HG03575 (cell line): ENCODE data around the gene ZNF584.

Source experiments
- ATAC-seq: cut with Tn5 transposase; IDR thresholded peaks from one replicate; pipeline ENCODE4 v1.9.1; 2021; ENCODE audit not compliant: unreplicated experiment, insufficient number of reproducible peaks, low FRiP score; ENCODE audit errors: extremely low read depth

Gene ZNF584

GRCh38 chr19:58385313-58385890, 23.0 kb upstream of the ZNF584 start:
- no peak for ATAC-seq

GRCh38 chr19:58385891-58386575, 22.4 kb upstream of the ZNF584 start:
- no peak for ATAC-seq

- ATAC-seq: peak; percentile 65
These were observed 21.7 kb upstream of the ZNF584 start, which contains the start of gene RPS5 for GRCh38 chr19:58386576-58387337. Gene RPS5 (plus strand): TSS chr19:58387269. CDS start chr19:58388138, 869 bp downstream.

DNA sequence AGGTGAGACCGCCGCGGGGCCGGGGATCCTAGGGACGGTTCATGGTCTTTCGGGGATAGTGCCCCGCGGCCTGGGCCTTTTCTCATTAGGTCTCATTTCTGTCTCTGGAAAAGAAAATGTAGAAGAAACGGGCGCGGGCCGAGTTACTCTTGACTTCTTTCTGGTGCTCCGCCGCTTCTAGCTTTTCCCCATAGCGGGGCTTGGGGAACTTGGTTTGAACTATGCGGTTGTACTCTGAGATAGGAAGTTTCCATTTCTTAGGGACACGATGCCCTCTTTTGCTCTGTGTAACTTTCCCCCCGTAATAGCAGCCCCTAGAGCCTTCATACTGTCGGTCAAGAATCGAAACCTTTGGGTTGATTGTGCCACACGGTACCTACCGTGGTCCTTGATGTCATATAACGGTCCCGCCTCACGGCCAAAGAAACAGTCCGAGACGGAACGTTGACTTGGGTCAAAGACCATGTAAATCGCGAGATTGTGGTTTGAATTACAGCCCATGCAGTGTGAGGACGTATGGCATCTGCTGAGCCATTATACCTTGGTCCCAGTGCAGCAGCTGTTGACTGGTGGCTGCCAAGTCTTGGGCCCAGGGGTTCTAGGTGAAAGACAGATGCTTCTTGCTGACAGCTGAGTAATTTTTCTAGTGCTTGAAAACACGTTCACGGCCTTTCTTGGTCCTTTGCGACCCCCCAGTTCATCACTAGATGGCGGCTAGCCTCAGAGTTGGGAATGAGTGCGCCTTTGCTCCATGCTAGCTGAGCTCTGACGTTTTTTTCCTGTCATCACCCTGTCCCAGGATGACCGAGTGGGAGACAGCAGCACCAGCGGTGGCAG, 20.9 kb upstream of the ZNF584 start:
- no peak for ATAC-seq

DNA sequence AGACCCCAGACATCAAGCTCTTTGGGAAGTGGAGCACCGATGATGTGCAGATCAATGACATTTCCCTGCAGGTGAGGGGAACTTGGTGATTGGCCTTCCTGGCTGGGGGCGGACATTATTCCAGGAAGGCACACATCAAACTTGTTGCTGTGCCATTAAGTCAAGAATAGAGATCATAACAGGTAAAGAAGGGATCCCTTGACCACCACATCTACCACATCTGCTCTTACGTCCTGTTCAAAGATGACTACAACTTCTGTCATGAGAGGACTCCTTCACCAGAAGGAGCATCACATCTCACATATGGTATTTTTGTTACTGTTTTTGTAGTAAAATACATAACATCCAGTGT, 20.3 kb upstream of the ZNF584 start:
- no peak for ATAC-seq

DNA sequence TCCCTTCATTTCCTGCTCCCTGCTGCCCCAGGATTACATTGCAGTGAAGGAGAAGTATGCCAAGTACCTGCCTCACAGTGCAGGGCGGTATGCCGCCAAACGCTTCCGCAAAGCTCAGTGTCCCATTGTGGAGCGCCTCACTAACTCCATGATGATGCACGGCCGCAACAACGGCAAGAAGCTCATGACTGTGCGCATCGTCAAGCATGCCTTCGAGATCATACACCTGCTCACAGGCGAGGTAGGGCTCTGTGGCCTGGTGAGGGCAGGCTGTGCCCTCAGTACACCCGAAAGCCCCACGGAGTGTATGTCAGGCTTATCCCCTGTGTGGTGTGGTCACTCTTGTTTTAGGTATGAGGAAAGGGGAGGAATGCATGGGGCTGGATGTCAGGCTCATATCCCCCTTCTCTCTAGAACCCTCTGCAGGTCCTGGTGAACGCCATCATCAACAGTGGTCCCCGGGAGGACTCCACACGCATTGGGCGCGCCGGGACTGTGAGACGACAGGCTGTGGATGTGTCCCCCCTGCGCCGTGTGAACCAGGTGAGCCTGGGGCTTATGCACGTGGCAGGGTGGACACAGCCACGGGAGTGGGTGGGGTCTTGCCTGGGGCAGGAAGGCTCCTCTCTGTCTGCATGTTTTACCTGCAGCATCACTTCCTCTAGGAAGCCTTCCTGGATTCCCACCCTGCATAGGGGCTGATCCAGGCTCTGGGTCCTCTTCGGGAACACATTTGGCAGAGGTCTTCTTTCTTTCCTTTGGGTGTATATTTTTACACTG, 15.3 kb upstream of the ZNF584 start:
- ATAC-seq: no peak

- ATAC-seq: no peak
These were observed 14.8 kb upstream of the ZNF584 start for GRCh38 chr19:58393725-58394033.

- no peak for ATAC-seq
These were observed 13.6 kb upstream of the ZNF584 start for GRCh38 chr19:58394821-58395219.

DNA sequence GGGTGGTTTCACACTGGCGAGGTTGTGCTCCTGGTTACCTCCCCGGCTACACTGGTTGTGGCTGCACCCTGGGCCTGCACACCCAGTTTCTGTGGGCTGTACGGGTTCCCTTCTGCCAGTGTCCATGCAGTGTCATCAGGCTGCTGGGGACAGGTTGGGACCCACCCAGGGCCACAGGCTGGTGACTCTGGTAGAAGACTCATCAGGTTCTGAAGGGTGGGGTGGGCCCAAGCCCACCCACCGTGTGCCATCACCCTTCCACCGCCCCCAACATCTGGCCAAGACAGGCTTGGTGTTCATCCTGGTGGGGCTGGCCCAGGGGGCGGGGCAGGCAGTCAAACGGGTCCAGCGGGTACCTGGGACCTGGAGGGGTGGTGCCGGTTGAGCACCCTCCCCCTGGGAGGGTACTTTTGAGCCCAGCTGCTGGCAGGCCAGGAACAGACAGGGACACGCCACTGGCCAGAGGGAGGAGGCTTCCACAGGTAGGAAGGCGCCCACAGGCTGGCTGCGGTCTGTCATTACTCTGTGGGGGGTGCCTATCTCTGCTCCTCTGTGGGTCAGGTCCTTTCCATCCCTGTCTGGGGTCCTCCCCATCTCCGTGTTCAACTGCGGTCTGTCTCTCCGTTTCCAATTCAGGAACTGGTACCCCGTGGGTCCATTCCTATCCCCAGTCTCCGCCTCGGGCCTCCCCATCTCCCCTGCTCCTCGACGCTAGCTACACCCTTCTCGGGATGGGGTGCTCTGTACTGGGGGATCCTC, 13.1 kb upstream of the ZNF584 start, which contains the start of gene RNF225:
Gene RNF225, plus strand, starts transcription at position 437 of the 759 bp plus-strand sequence. CDS start 434 bp downstream, outside the sequence.
- no peak for ATAC-seq

DNA sequence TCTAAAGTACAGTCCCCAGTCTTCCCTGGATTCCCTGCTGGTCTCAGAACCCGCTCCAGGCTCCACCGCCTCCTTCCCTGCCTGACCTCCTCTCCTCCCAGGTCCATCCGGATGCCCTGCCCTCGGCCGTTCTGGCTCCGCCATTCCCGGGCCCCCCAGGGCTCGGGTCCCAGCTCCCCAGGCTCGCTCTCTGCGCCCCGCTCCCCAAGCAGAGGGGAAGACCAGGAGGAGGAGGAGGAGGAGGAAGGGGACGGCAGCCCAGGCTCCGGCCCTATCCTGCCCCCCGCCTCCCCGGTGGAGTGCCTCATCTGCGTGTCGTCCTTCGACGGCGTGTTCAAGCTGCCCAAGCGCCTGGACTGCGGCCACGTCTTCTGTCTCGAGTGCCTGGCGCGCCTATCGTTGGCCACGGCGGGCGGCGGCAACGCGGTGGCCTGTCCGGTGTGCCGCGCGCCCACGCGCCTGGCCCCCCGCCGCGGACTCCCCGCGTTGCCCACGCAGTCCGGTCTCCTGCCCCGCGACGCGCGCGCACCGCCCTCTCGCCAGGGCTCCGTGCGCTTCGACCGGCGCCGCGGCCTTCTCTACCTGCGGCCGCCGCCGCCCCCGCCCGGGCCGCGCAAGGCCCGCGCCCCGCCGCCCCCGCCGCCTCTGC, 12.3 kb upstream of the ZNF584 start:
- no peak for ATAC-seq

GRCh38 chr19:58396691-58397532, 11.5 kb upstream of the ZNF584 start:
- no peak for ATAC-seq

DNA sequence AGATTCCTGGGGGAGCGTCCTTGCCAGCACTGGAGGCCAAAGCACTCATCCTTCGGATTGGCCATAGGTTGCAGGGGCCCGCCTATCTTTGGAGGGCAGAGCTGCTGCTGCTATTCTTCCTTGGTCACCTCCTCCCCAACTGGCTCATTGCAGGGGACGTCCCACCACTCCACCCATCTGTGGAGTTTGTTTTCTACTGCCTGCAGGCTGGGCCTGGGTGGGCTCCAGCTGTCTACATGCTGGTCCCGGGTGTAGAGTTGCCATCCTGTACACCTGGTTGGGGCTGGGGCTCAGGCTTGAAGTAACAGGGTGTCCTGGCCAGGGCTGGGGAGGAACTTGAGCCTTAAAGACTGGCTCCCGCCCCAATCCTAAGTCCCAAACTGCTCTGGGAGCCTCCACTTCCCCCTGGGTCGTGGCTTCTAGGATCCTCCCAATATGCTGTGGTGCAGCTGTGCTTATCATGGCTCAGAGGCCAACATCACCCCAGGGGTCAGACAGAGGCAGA, 10.9 kb upstream of the ZNF584 start:
- ATAC-seq: no peak

GRCh38 chr19:58398087-58398486, 10.4 kb upstream of the ZNF584 start:
- ATAC-seq: no peak

- no peak for ATAC-seq
These were observed 9.9 kb upstream of the ZNF584 start for GRCh38 chr19:58398545-58398944.

DNA sequence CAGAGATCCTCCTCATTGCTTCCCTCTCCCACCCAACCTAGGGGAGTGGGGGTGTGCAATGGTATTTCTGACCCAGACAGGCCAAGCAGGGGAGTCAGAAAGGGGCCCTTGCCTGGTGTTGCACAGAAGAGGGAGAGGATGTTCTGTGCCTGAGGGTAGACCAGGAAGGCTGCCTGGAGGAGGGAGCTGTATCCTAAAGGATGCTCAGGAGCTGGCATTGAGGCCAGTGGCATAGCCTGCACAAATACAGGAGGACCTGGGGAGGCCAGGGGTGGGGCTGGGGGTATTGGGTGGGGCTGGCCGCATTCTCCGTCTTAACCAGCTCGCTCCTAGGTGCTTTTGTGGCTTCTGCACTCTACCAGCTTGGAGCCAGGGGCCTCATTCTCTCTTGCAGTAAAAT, 8.5 kb upstream of the ZNF584 start:
- ATAC-seq: no peak

GRCh38 chr19:58400316-58400915, 8.0 kb upstream of the ZNF584 start:
- ATAC-seq: no peak
